Fibroblast of lung (primary cell): ENCODE results near the gene PDZRN4. TPM values are rescaled to one million over a fixed set of nuclear protein-coding genes. Genes with fewer than 3 reads are reported as not detected.

Experiments used
- DNase-seq, 2 donors: peaks; one replicate each; pipeline versions ENCODE4 v3.0.0 to v3.0.0-alpha.2; 2010; ENCODE audit warnings: low read depth in 2 of 2
- H2AFZ ChIP-seq: 2 replicates; pipeline ENCODE4 v1.5.1; 2012; ENCODE audit warnings: low read length, control low read depth, inconsistent platforms
- H3K27ac ChIP-seq: 2 replicates; pipeline ENCODE4 v1.5.1; 2011; ENCODE audit warnings: low read length, control low read depth; ENCODE audit not compliant: insufficient read depth
- H3K27me3 ChIP-seq: 2 replicates; pipeline ENCODE4 v1.5.1; 2011; ENCODE audit warnings: mild to moderate bottlenecking, low read length; ENCODE audit not compliant: control insufficient read depth, insufficient read depth
- H3K36me3 ChIP-seq: 2 replicates; pipeline ENCODE4 v1.5.1; 2011; ENCODE audit warnings: low read length; ENCODE audit not compliant: control insufficient read depth, insufficient read depth
- H3K4me1 ChIP-seq: 2 replicates; pipeline ENCODE4 v1.5.1; 2011; ENCODE audit warnings: low read length; ENCODE audit not compliant: control insufficient read depth, insufficient read depth; ENCODE audit errors: extremely low read depth
- H3K4me2 ChIP-seq: 2 replicates; pipeline ENCODE4 v1.5.1; 2011; ENCODE audit warnings: low read length, control low read depth; ENCODE audit not compliant: insufficient read depth; ENCODE audit errors: extremely low read depth
- H3K4me3 ChIP-seq, 4 experiments: fragments of 200-600 bp in 1 of 4; sonication (generic) in 1 of 4; replicated peaks in 1 of 4; 2 replicates each; pipeline ENCODE4 v1.5.1; 2011 to 2016; ENCODE audit warnings: low read length in 4 of 4, low read depth in 3 of 4, mild to moderate bottlenecking in 3 of 4, control low read depth in 2 of 4, inconsistent platforms in 1 of 4, mixed read lengths in 1 of 4; ENCODE audit not compliant: insufficient read depth in 1 of 4; ENCODE audit errors: control extremely low read depth in 1 of 4
- H3K79me2 ChIP-seq: 2 replicates; pipeline ENCODE4 v1.5.1; 2012; ENCODE audit warnings: mild to moderate bottlenecking, low read length, inconsistent platforms; ENCODE audit not compliant: control insufficient read depth, insufficient read depth
- H3K9ac ChIP-seq: 2 replicates; pipeline ENCODE4 v1.5.1; 2011; ENCODE audit warnings: mild to moderate bottlenecking, low read length, control low read depth; ENCODE audit not compliant: insufficient read depth
- H3K9me3 ChIP-seq: 2 replicates; pipeline ENCODE4 v1.5.1; 2012; ENCODE audit warnings: low read depth, low read length; ENCODE audit not compliant: control insufficient read depth, insufficient read depth
- H4K20me1 ChIP-seq: 2 replicates; pipeline ENCODE4 v1.5.1; 2011; ENCODE audit warnings: low read length; ENCODE audit not compliant: control insufficient read depth, insufficient read depth; ENCODE audit errors: extremely low read depth
- CTCF ChIP-seq, 2 donors: IDR thresholded peaks in 1 of 2; conservative IDR thresholded peaks in 1 of 2; 1 replicate in 1 of 2; 2 replicates in 1 of 2; pipeline ENCODE4 v1.5.1; 2011 to 2012; ENCODE audit warnings: low read length in 2 of 2, control low read depth in 1 of 2, inconsistent platforms in 1 of 2, low read depth in 1 of 2, mild to moderate bottlenecking in 1 of 2
- EZH2 ChIP-seq: IDR thresholded peaks from 2 replicates; pipeline ENCODE4 v1.5.1; 2012; ENCODE audit warnings: low read length, control low read depth, mild to moderate bottlenecking; ENCODE audit errors: missing control alignments
- polyA plus RNA-seq, 2 donors: library from polyadenylated mRNA; depleted of rRNA in 1 of 2; stranded (reverse) in 1 of 2; unstranded in 1 of 2; fragments of >200 nt; gene quantifications; 2 replicates each; pipeline ENCODE4 v1.2.1, GENCODE V29; 2011 to 2012; ENCODE audit warnings: missing spikeins in 1 of 2
- total RNA-seq: library from RNA; depleted of rRNA; stranded (reverse); fragments of >200 nt; gene quantifications from 2 replicates; pipeline ENCODE4 v1.2.1, GENCODE V29; 2014

The PDZRN4 gene
- total and polyA plus RNA-seq, 2 donors (not counting 1 experiment from before 2014, with no cell fraction given), result not detected

GRCh38 chr12:41527062-41527461 is 338.9 kb downstream of the PDZRN4 start:
- Histone ChIP-seq H3K27me3 (no peaks in the 10 kb centered on the region), H3K9me3 (no peaks in the 10 kb centered on the region), H2AFZ (no peak overlapping the region), H4K20me1 (no peaks in the 10 kb centered on the region), H3K4me2 (no peak overlapping the region), H3K4me1 (no peaks in the 10 kb centered on the region), H3K36me3 (no peaks in the 10 kb centered on the region), H3K4me3 (no peak overlapping the region), H3K9ac (no peak overlapping the region), H3K27ac (no peak overlapping the region), H3K79me2 (no peaks in the 10 kb centered on the region)
- DNase-seq, result no peak
- TF ChIP-seq EZH2 (no peak), CTCF (conservative IDR thresholded peaks at IDR 0.05 in 1 of 2, IDR thresholded peaks at IDR 0.05 in 1 of 2; ENCODE audit: low read depth in 1 of 2, low read length in 2 of 2) (no peak)

DNA sequence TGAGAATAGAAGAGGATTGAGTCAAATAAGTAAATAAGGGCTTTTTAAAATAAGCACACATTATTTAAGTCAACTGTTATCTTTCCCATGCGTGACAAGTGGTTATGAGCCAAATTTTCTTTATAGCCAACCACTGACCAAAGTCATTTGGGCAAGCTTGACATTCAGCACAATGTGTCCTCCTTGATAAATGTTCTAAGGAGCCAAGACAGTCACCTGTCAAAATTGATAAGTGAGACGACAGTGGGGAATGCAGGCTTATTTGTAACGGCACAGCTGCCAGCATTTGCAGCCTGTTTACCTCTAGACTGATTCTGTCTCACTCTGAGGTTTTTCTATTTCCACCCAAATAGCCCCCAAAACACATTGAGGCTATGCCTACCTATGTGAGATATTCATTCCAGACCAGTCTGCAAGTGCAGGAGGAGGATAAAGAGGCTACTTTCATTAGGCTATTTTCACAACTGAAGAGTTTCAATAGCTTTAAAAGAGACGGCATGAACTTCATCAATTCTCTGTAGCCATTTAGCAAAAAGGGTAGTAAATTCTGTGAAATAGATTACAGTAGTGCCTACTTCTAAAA is 339.5 kb downstream of the PDZRN4 start:
- Histone ChIP-seq H3K4me2 (no peak overlapping the region), H3K27me3 (no peaks in the 10 kb centered on the region), H3K27ac (no peak overlapping the region), H3K36me3 (no peaks in the 10 kb centered on the region), H3K9ac (no peak overlapping the region), H3K79me2 (no peaks in the 10 kb centered on the region), H2AFZ (no peak overlapping the region), H3K9me3 (no peaks in the 10 kb centered on the region), H3K4me1 (no peaks in the 10 kb centered on the region), H4K20me1 (no peaks in the 10 kb centered on the region), H3K4me3 (no peak overlapping the region)
- TF ChIP-seq CTCF (conservative IDR thresholded peaks at IDR 0.05 in 1 of 2, IDR thresholded peaks at IDR 0.05 in 1 of 2; ENCODE audit: low read depth in 1 of 2, low read length in 2 of 2), result no peak
- TF ChIP-seq EZH2, result no peak
- DNase-seq, result no peak

GRCh38 chr12:41528874-41529273 is 340.8 kb downstream of the PDZRN4 start:
- Histone ChIP-seq H3K4me3 (no peak overlapping the region), H3K27me3 (no peaks in the 10 kb centered on the region), H3K36me3 (no peaks in the 10 kb centered on the region), H2AFZ (no peak overlapping the region), H3K4me2 (no peak overlapping the region), H3K9me3 (no peaks in the 10 kb centered on the region), H4K20me1 (no peaks in the 10 kb centered on the region), H3K79me2 (no peaks in the 10 kb centered on the region), H3K4me1 (no peaks in the 10 kb centered on the region), H3K9ac (no peak overlapping the region), H3K27ac (no peak overlapping the region)
- DNase-seq, result no peak
- TF ChIP-seq EZH2, result no peak
- TF ChIP-seq CTCF (conservative IDR thresholded peaks at IDR 0.05 in 1 of 2, IDR thresholded peaks at IDR 0.05 in 1 of 2; ENCODE audit: low read depth in 1 of 2, low read length in 2 of 2), result no peak
